Endodermal cell (in vitro differentiated cells): ENCODE results near the gene AMPD3. TPM values are rescaled to one million over a fixed set of nuclear protein-coding genes. Genes with fewer than 3 reads are reported as not detected.
A peak's percentile ranks its signal among the peaks of the same experiment; 100 is the strongest.

ENCODE experiments used
- DNase-seq: peaks from one replicate; pipeline ENCODE4 v3.0.0-alpha.2; 2017
- H3K27ac ChIP-seq: 2 replicates; pipeline ENCODE4 v1.5.1; 2013; ENCODE audit warnings: mild to moderate bottlenecking, low read depth, low read length, moderate library complexity
- H3K27me3 ChIP-seq: 2 replicates; pipeline ENCODE4 v1.6.1; 2013; ENCODE audit warnings: mild to moderate bottlenecking, low read length, moderate library complexity; ENCODE audit not compliant: insufficient read depth, control insufficient read depth, poor library complexity, severe bottlenecking
- H3K36me3 ChIP-seq: 2 replicates; pipeline ENCODE4 v1.7.0; 2013; ENCODE audit warnings: mild to moderate bottlenecking, low read length, moderate library complexity; ENCODE audit not compliant: control insufficient read depth, insufficient read depth
- H3K4me1 ChIP-seq: one replicate; pipeline ENCODE4 v1.7.0; 2013; ENCODE audit warnings: low read length; ENCODE audit not compliant: control insufficient read depth, insufficient read depth
- H3K4me3 ChIP-seq: 2 replicates; pipeline ENCODE4 v1.5.1; 2013; ENCODE audit warnings: mild to moderate bottlenecking, low read length, moderate library complexity
- H3K9ac ChIP-seq: 2 replicates; pipeline ENCODE4 v1.6.1; 2013; ENCODE audit warnings: mild to moderate bottlenecking, low read length, moderate library complexity; ENCODE audit not compliant: poor library complexity, severe bottlenecking; ENCODE audit errors: extremely low read depth
- H3K9me3 ChIP-seq: 2 replicates; pipeline ENCODE4 v1.6.1; 2013; ENCODE audit warnings: mild to moderate bottlenecking, low read length, moderate library complexity; ENCODE audit not compliant: control insufficient read depth
- H3K27ac Mint-ChIP-seq: 2 replicates; pipeline ENCODE4 v1.8.0; 2020; ENCODE audit warnings: mixed read lengths
- H3K27me3 Mint-ChIP-seq: 2 replicates; pipeline ENCODE4 v1.8.0; 2021; ENCODE audit warnings: mild to moderate bottlenecking, mixed read lengths; ENCODE audit not compliant: insufficient read depth
- H3K36me3 Mint-ChIP-seq: 2 replicates; pipeline ENCODE4 v1.8.0; 2020; ENCODE audit warnings: low read depth, mixed read lengths
- H3K4me1 Mint-ChIP-seq: 2 replicates; pipeline ENCODE4 v1.8.0; 2020; ENCODE audit warnings: mixed read lengths
- H3K4me3 Mint-ChIP-seq: 2 replicates; pipeline ENCODE4 v1.8.0; 2020; ENCODE audit warnings: mild to moderate bottlenecking, moderate library complexity, mixed read lengths
- H3K9me3 Mint-ChIP-seq: 2 replicates; pipeline ENCODE4 v1.8.0; 2020; ENCODE audit warnings: mild to moderate bottlenecking, mixed read lengths
- CTCF ChIP-seq: fragments of 200-600 bp; sonication (generic); conservative IDR thresholded peaks from 2 replicates; pipeline ENCODE4 v1.5.0; 2021; ENCODE audit warnings: antibody characterized with exemption, mild to moderate bottlenecking
- WGBS, 2 experiments: methylation state at CpG; one replicate each; pipeline versions ENCODE4 v1.1.5 to v1.1.7; 2013; ENCODE audit warnings: missing lambda C conversion rate in 2 of 2, mixed read lengths in 1 of 2; ENCODE audit not compliant: insufficient coverage in 1 of 2, insufficient read length in 1 of 2; 5-methylcytosine and 5-hydroxymethylcytosine counted together
- total RNA-seq, 2 donors: library from RNA; stranded (reverse); fragmentation: NEBNext Ultra II Directional in 1 of 2; extraction: Animal tissue kit (Norgen Biotek cat#: 25700) in 1 of 2; gene quantifications; 2 replicates in 1 of 2; 3 replicates in 1 of 2; pipeline ENCODE4 v1.2.1, GENCODE V29; 2021

The AMPD3 gene
- total RNA-seq, 2 donors from 2014 or later: 7.1 to 7.9 TPM

GRCh38 chr11:10457901-10458300 is 2.8 kb downstream of the AMPD3 start:
- Mint-ChIP-seq H3K9me3 (no peaks in the 10 kb centered on the region), H3K27me3 (peaks cover 7% of the 10 kb centered on the region), H3K4me3 (no peak overlapping the region), H3K27ac (no peak overlapping the region), H3K4me1 (peaks cover 26% of the 10 kb centered on the region), H3K36me3 (no peaks in the 10 kb centered on the region)
- DNase-seq: peak; percentile 19
- H3K9ac ChIP-seq: no peak overlapping the region
- TF ChIP-seq CTCF: no peak
- H3K27me3 ChIP-seq: no peaks in the 10 kb centered on the region
- H3K4me1 ChIP-seq: peaks cover 10% of the 10 kb centered on the region
- H3K4me3 ChIP-seq: no peak overlapping the region
- no peak overlapping the region for H3K27ac ChIP-seq
- H3K9me3 ChIP-seq: no peaks in the 10 kb centered on the region
- H3K36me3 ChIP-seq: no peaks in the 10 kb centered on the region

GRCh38 chr11:10459029-10459970 is 4.2 kb downstream of the AMPD3 start:
- Histone ChIP-seq H3K36me3 (no peaks in the 10 kb centered on the region), H3K4me3 (no peak overlapping the region), H3K4me1 (peaks cover 10% of the 10 kb centered on the region), H3K9ac (no peak overlapping the region), H3K9me3 (no peaks in the 10 kb centered on the region), H3K27me3 (no peaks in the 10 kb centered on the region), H3K27ac (no peak overlapping the region)
- 75 to 81% methylated on average over 7 of the region's 7 CpGs for WGBS, 2 experiments
- TF ChIP-seq CTCF: no peak
- Mint-ChIP-seq H3K9me3 (no peaks in the 10 kb centered on the region), H3K36me3 (peaks cover 4% of the 10 kb centered on the region), H3K4me3 (no peak overlapping the region), H3K4me1 (peaks cover 26% of the 10 kb centered on the region), H3K27me3 (peaks cover 2% of the 10 kb centered on the region), H3K27ac (peak overlapping the region; percentile 68)
- peak; percentile 51 for DNase-seq

GRCh38 chr11:10460611-10461275 is 5.7 kb downstream of the AMPD3 start:
- peak; percentile 11 for DNase-seq
- H3K9ac ChIP-seq: no peak overlapping the region
- Mint-ChIP-seq H3K27ac (no peak overlapping the region), H3K9me3 (no peaks in the 10 kb centered on the region), H3K36me3 (peaks cover 8% of the 10 kb centered on the region), H3K4me1 (peaks cover 20% of the 10 kb centered on the region), H3K27me3 (no peaks in the 10 kb centered on the region), H3K4me3 (no peak overlapping the region)
- no peaks in the 10 kb centered on the region for H3K9me3 ChIP-seq
- no peak overlapping the region for H3K4me3 ChIP-seq
- no peaks in the 10 kb centered on the region for H3K36me3 ChIP-seq
- no peak overlapping the region for H3K27ac ChIP-seq
- peaks cover 7% of the 10 kb centered on the region for H3K4me1 ChIP-seq
- 96 to 97% methylated on average over 5 of the region's 5 CpGs for WGBS, 2 experiments
- H3K27me3 ChIP-seq: no peaks in the 10 kb centered on the region
- TF ChIP-seq CTCF: no peak
